HCT116 (cell line): ENCODE data around the gene VPS41. TPM values are rescaled to one million over a fixed set of nuclear protein-coding genes. Genes with fewer than 3 reads are reported as not detected.

ENCODE experiments used
- CBX3 ChIP-seq: IDR thresholded peaks from 2 replicates; pipeline ENCODE4 v1.6.1; 2012; ENCODE audit warnings: low read depth
- ELF1 ChIP-seq: IDR thresholded peaks from 2 replicates; pipeline ENCODE4 v1.6.1; 2012; ENCODE audit warnings: low read depth, borderline replicate concordance
- EZH2 ChIP-seq: fragments of 200-600 bp; sonication (generic); IDR thresholded peaks from 2 replicates; pipeline ENCODE4 v1.6.1; 2017; ENCODE audit warnings: antibody characterized with exemption, mixed run types
- JUND ChIP-seq: IDR thresholded peaks from 2 replicates; pipeline ENCODE4 v1.6.1; 2012
- POLR2AphosphoS5 ChIP-seq: IDR thresholded peaks from 2 replicates; pipeline ENCODE4 v1.6.1; 2011; ENCODE audit warnings: mild to moderate bottlenecking, low read depth, low read length, moderate library complexity
- SRF ChIP-seq: IDR thresholded peaks from 2 replicates; pipeline ENCODE4 v1.6.1; 2012; ENCODE audit warnings: low read depth
- TCF7L2 ChIP-seq: IDR thresholded peaks from 2 replicates; pipeline ENCODE4 v1.7.0; 2011; ENCODE audit warnings: borderline replicate concordance, inconsistent platforms; ENCODE audit not compliant: insufficient read depth, insufficient read length; ENCODE audit errors: extremely low read depth
- ZNF274 ChIP-seq: fragments of 200-500 bp; sonication (Bioruptor generic); IDR thresholded peaks from 2 replicates; pipeline ENCODE4 v1.6.1; 2014; ENCODE audit warnings: mild to moderate bottlenecking, low read depth, low read length, inconsistent platforms
- total RNA-seq: library from RNA; stranded (reverse); gene quantifications from one replicate; pipeline ENCODE4 v1.2.1, GENCODE V29; 2021; ENCODE audit not compliant: unreplicated experiment
- TF ChIP-seq, protein P1 (sequence below): IDR thresholded peaks from 2 replicates; pipeline ENCODE4 v1.6.1; 2012; ENCODE audit warnings: low read depth
- TF ChIP-seq, protein P2 (sequence below): IDR thresholded peaks from 2 replicates; pipeline ENCODE4 v1.6.1; 2011; ENCODE audit warnings: mild to moderate bottlenecking, low read length, moderate library complexity; ENCODE audit not compliant: insufficient replicate concordance; ENCODE audit errors: extremely low read depth
- TF ChIP-seq, protein P3 (sequence below): IDR thresholded peaks from 2 replicates; pipeline ENCODE4 v1.6.1; 2012

VPS41 gene
- total RNA-seq, 1 experiment from 2014 or later, result 72.2 TPM

DNA sequence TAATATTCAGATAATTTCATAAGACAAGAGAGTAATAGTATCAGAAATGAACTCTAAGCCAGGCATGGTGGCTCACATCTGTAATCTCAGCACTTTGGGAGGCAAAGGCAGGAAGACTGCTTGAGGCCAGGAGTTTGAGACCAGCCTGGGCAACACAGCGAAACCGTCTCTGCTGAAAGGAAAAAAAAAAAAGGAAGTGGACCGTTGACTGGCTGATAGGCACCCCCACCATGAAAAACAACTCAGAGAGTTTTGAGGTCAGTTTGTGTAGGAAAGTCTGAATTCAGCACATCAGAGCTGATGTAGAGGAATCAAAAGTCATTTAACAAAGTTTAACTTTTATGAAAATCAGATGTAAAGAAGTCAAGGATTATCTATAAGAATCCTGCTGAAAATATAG is 214.7 kb downstream of the VPS41 start (continued):
- TF ChIP-seq, protein P1, sequence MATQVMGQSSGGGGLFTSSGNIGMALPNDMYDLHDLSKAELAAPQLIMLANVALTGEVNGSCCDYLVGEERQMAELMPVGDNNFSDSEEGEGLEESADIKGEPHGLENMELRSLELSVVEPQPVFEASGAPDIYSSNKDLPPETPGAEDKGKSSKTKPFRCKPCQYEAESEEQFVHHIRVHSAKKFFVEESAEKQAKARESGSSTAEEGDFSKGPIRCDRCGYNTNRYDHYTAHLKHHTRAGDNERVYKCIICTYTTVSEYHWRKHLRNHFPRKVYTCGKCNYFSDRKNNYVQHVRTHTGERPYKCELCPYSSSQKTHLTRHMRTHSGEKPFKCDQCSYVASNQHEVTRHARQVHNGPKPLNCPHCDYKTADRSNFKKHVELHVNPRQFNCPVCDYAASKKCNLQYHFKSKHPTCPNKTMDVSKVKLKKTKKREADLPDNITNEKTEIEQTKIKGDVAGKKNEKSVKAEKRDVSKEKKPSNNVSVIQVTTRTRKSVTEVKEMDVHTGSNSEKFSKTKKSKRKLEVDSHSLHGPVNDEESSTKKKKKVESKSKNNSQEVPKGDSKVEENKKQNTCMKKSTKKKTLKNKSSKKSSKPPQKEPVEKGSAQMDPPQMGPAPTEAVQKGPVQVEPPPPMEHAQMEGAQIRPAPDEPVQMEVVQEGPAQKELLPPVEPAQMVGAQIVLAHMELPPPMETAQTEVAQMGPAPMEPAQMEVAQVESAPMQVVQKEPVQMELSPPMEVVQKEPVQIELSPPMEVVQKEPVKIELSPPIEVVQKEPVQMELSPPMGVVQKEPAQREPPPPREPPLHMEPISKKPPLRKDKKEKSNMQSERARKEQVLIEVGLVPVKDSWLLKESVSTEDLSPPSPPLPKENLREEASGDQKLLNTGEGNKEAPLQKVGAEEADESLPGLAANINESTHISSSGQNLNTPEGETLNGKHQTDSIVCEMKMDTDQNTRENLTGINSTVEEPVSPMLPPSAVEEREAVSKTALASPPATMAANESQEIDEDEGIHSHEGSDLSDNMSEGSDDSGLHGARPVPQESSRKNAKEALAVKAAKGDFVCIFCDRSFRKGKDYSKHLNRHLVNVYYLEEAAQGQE, result no peak
- TF ChIP-seq TCF7L2 (no peak), SRF (no peak), ELF1 (no peak), JUND (no peak), POLR2AphosphoS5 (no peak), ZNF274 (no peak), CBX3 (no peak), EZH2 (no peak)
- TF ChIP-seq, protein P2, sequence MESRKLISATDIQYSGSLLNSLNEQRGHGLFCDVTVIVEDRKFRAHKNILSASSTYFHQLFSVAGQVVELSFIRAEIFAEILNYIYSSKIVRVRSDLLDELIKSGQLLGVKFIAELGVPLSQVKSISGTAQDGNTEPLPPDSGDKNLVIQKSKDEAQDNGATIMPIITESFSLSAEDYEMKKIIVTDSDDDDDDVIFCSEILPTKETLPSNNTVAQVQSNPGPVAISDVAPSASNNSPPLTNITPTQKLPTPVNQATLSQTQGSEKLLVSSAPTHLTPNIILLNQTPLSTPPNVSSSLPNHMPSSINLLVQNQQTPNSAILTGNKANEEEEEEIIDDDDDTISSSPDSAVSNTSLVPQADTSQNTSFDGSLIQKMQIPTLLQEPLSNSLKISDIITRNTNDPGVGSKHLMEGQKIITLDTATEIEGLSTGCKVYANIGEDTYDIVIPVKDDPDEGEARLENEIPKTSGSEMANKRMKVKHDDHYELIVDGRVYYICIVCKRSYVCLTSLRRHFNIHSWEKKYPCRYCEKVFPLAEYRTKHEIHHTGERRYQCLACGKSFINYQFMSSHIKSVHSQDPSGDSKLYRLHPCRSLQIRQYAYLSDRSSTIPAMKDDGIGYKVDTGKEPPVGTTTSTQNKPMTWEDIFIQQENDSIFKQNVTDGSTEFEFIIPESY, result no peak
- TF ChIP-seq, protein P3, sequence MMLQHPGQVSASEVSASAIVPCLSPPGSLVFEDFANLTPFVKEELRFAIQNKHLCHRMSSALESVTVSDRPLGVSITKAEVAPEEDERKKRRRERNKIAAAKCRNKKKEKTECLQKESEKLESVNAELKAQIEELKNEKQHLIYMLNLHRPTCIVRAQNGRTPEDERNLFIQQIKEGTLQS, result no peak
- TF ChIP-seq, all 23 proteins: peak for 0
